ENCODE data around the gene PHF19.

GRCh38 chr9:120875643-120875953 lies 1.4 kb downstream of the PHF19 start:
- no peak for TF ChIP-seq CTCF (conservative IDR thresholded peaks at IDR 0.05; ENCODE audit: low read depth in 2 of 2)
- TF ChIP-seq EZH2phosphoT487 (IDR thresholded peaks at IDR 0.05; ENCODE audit: unreplicated experiment) = no peak

Measured in GM23338 (cell line).